HG03469 (cell line): ENCODE data around the gene SLC38A1.
"Not testable (repeated sequence)": the region's sequence is repeated elsewhere in the genome, so short reads cannot be mapped to it uniquely, and the experiment has no call there.

ENCODE experiments used
- ATAC-seq: cut with Tn5 transposase; IDR thresholded peaks from one replicate; pipeline ENCODE4 v1.9.1; 2021; ENCODE audit warnings: mild to moderate bottlenecking, moderate library complexity, moderate number of reproducible peaks; ENCODE audit not compliant: unreplicated experiment

Gene SLC38A1

GRCh38 chr12:46265102-46265501 lies 3.7 kb downstream of the SLC38A1 start:
- ATAC-seq, result no peak

GRCh38 chr12:46264057-46264456 lies 4.8 kb downstream of the SLC38A1 start:
- no peak for ATAC-seq

GRCh38 chr12:46263140-46264016 lies 5.5 kb downstream of the SLC38A1 start:
- no peak for ATAC-seq

- no peak for ATAC-seq
Measured at GRCh38 chr12:46261646-46262045, 7.2 kb downstream of the SLC38A1 start.

GRCh38 chr12:46260913-46261476 lies 7.8 kb downstream of the SLC38A1 start:
- ATAC-seq, result no peak

GRCh38 chr12:46260124-46260912 lies 8.5 kb downstream of the SLC38A1 start:
- no peak for ATAC-seq

GRCh38 chr12:46259713-46260112 lies 9.1 kb downstream of the SLC38A1 start:
- no peak for ATAC-seq

GRCh38 chr12:46259071-46259470 lies 9.8 kb downstream of the SLC38A1 start:
- ATAC-seq, result no peak

- no peak for ATAC-seq
Measured at GRCh38 chr12:46258129-46258528, 10.7 kb downstream of the SLC38A1 start.

- no peak for ATAC-seq
Measured at GRCh38 chr12:46256942-46257341, 11.9 kb downstream of the SLC38A1 start.

- ATAC-seq, result no peak
Measured at GRCh38 chr12:46253544-46254162, 15.2 kb downstream of the SLC38A1 start.

GRCh38 chr12:46251994-46252393 lies 16.8 kb downstream of the SLC38A1 start:
- not testable (repeated sequence) for ATAC-seq

GRCh38 chr12:46249960-46250359 lies 18.9 kb downstream of the SLC38A1 start:
- ATAC-seq, result not testable (repeated sequence)

- no peak for ATAC-seq
Measured at GRCh38 chr12:46246021-46246700, 22.7 kb downstream of the SLC38A1 start.

GRCh38 chr12:46244997-46245396 lies 23.8 kb downstream of the SLC38A1 start:
- no peak for ATAC-seq

GRCh38 chr12:46244273-46244915 lies 24.4 kb downstream of the SLC38A1 start:
- no peak for ATAC-seq

- no peak for ATAC-seq
Measured at GRCh38 chr12:46242569-46242968, 26.3 kb downstream of the SLC38A1 start.

GRCh38 chr12:46240436-46240835 lies 28.4 kb downstream of the SLC38A1 start:
- ATAC-seq, result no peak

- ATAC-seq, result no peak
Measured at GRCh38 chr12:46238821-46239220, 30.0 kb downstream of the SLC38A1 start.
